ENCODE results near the gene MAGIX.
"Not testable (repeated sequence)": the region's sequence is repeated elsewhere in the genome, so short reads cannot be mapped to it uniquely, and the experiment has no call there.

The MAGIX gene

DNA sequence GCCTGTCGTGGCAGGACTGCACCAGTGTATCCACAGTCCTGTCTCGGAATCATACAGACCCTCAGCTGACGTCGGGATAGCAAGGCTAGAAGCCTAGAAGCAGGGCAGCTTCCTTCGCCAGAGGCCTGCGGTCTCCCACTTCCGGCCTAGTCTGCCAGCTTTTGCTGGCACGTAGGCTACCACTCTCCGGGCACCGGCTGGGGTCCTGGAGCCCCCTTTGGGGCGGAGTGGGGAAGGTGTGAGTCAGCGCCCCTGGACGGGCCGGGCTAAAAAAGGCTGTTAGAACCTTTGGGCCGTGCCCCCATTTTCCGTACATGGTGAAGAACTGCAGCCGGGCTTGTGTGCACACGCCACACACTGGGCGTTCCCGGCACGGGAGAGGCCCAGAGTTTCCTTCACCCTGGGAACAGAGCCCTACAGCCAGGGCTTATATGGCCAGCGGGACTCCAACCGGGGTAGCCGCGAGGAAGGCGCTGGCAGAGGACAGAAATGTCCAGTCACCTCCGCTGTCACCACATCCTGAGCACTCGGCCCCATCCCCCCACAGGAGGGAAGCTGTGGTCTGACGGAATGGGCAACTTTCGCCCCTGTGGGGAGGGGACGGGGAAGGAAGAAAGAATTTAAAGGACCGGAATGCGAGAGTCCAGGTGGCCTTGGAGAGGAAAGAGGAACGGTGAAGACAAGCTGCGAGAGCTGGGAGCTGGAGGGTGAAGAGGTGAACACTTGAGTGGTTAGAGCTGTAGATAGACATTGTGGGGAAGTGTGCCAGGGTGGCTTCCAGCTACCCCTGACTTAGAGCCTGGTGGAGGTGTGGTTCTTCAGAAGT, 4.6 kb downstream of the MAGIX start:
- Mint-ChIP-seq H3K9me3 (no peaks in the 10 kb centered on the region), H3K27me3 (ENCODE audit: low read depth) (no peaks in the 10 kb centered on the region), H3K4me1 (ENCODE audit: low read depth) (peaks cover 29% of the 10 kb centered on the region), H3K36me3 (ENCODE audit: low read depth) (no peaks in the 10 kb centered on the region), H3K27ac (peak overlapping the region; percentile 98), H3K4me3 (peak overlapping the region; percentile 91)
- DNase-seq (ENCODE audit: low spot score): peak; percentile 67

DNA sequence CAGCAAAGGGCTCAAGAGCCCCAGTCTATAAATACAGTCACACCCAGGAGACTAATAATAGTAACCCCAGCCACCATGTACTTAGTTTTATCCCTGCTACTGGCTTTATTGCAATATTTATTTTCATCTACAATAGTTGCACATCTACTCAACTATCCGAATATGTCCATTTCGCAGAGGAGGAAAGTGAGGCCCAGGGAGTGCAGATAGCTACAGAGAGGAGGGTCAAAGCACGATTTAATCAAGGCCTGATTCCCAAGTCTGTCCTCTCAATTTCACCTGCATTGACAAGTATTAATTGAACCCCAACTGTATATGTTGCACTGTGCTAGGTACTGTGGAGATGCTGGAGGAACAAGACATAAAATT, 5.2 kb downstream of the MAGIX start:
- H3K9me3 Mint-ChIP-seq: no peaks in the 10 kb centered on the region
- peak overlapping the region; percentile 91 for H3K4me3 Mint-ChIP-seq
- H3K27me3 Mint-ChIP-seq (ENCODE audit: low read depth): no peaks in the 10 kb centered on the region
- peaks cover 3% of the 10 kb centered on the region for H3K36me3 Mint-ChIP-seq (ENCODE audit: low read depth)
- no peak for DNase-seq (ENCODE audit: low spot score)
- peak overlapping the region; percentile 98 for H3K27ac Mint-ChIP-seq
- peaks cover 31% of the 10 kb centered on the region for H3K4me1 Mint-ChIP-seq (ENCODE audit: low read depth)

DNA sequence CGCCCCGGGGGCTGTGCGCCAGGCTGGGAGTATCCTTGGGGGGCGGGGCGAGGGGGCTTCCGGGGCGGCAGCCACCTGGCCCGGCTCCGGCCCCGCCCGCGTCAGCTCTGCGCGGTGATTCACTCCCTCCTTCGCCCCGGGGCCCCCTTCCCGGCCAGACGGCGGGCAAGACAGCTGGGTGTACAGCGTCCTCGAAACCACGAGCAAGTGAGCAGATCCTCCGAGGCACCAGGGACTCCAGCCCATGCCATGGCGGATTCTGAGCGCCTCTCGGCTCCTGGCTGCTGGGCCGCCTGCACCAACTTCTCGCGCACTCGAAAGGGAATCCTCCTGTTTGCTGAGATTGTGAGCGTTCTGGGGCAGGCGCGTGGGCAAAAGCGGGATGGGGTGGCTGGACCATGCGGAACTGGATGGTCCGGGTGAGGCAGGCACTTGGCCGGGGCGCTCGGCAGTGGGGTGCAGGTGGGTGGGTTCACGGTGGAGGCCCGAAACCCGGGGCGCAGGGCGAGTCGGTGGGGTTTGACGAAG, 9.3 kb downstream of the MAGIX start, which contains the start of gene PLP2:
PLP2 (plus strand) TSS at position 147 of the 528 bp plus-strand sequence; CDS start at position 250, 103 bp downstream.
- Mint-ChIP-seq H3K27ac (peak within 1 kb of the TSS; percentile 80), H3K4me1 (ENCODE audit: low read depth) (peaks cover 28% of the 10 kb centered on the region), H3K27me3 (ENCODE audit: low read depth) (no peaks in the 10 kb centered on the region), H3K36me3 (ENCODE audit: low read depth) (peaks cover 25% of the 10 kb centered on the region), H3K9me3 (no peaks in the 10 kb centered on the region), H3K4me3 (peak within 1 kb of the TSS; percentile 87)
- DNase-seq (ENCODE audit: low spot score): peak; percentile 76

DNA sequence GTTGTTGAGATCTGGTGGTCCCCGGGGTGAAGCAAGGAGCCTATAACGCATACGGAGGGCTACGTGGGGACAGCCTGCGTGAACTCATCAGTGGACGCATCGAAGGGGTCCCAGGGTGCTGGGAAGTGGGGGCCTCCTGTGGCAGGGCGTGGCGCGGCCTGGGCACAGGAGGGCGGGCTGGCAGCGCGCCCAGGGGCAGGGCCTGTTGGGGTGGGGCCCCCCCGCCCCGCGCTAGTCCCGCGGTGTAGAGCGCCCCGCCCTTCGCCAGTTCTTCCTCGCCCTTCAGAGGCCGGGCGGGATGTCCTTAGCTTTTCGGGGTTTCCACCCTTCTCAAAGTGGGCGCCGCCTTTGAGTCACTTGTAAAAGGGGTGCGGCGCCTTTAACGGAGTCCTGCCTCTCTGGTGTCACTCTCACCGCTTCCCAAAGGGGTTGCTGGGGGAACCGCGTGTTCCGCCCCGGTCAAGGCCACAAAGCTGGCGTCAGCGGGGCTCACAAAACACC, 9.8 kb downstream of the MAGIX start:
- Mint-ChIP-seq H3K9me3 (no peaks in the 10 kb centered on the region), H3K27me3 (ENCODE audit: low read depth) (no peaks in the 10 kb centered on the region), H3K4me1 (ENCODE audit: low read depth) (peaks cover 26% of the 10 kb centered on the region), H3K27ac (peak overlapping the region; percentile 80), H3K36me3 (ENCODE audit: low read depth) (peaks cover 26% of the 10 kb centered on the region), H3K4me3 (peak overlapping the region; percentile 87)
- peak; percentile 73 for DNase-seq (ENCODE audit: low spot score)

DNA sequence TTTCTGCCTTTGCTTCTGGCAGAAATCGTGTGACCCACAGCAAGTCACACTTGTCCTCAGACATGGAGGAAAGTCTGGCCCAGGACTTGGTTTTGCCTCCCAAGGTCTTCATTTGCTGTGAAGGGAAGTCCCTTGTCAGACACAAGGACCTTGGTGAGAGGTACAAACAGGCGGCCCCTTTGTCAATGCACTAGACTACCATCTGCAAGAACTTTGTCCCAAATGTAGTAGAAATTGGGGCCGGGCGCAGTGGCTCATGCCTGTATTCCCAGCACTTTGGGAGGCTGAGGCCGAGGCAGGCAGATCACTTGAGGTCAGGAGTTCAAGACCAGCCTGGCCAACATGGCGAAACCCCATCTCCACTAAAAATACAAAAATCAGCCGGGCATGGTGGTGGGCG, 11.0 kb downstream of the MAGIX start:
- H3K9me3 Mint-ChIP-seq; DNase-seq (ENCODE audit: low spot score); H3K27ac Mint-ChIP-seq; H3K27me3 Mint-ChIP-seq (ENCODE audit: low read depth): not testable (repeated sequence)
- H3K36me3 Mint-ChIP-seq (ENCODE audit: low read depth): peaks cover 30% of the 10 kb centered on the region
- peak overlapping the region; percentile 87 for H3K4me3 Mint-ChIP-seq
- peaks cover 20% of the 10 kb centered on the region for H3K4me1 Mint-ChIP-seq (ENCODE audit: low read depth)

DNA sequence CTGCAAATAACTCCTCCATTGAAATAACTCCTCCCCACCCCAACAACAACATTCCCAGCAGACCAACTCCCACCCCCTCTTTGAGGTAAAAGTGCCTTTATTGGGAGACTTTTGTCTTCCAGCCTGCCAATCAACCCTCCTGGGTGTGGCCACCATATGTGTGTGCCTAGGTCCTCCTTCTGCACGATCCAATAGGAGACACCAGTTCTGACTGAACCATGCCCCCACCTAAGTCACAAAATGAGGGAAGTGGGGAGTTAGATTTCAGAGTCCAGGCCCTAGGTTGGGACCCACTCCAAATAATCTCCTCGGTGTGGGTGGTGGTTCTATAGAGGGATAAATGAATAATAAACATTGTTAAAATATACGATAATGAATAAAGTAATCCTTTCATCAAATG, 12.2 kb downstream of the MAGIX start:
- peak overlapping the region; percentile 8 for H3K27ac Mint-ChIP-seq
- H3K9me3 Mint-ChIP-seq: no peaks in the 10 kb centered on the region
- peaks cover 20% of the 10 kb centered on the region for H3K4me1 Mint-ChIP-seq (ENCODE audit: low read depth)
- no peak for DNase-seq (ENCODE audit: low spot score)
- no peaks in the 10 kb centered on the region for H3K27me3 Mint-ChIP-seq (ENCODE audit: low read depth)
- peaks cover 38% of the 10 kb centered on the region for H3K36me3 Mint-ChIP-seq (ENCODE audit: low read depth)
- no peak overlapping the region for H3K4me3 Mint-ChIP-seq

DNA sequence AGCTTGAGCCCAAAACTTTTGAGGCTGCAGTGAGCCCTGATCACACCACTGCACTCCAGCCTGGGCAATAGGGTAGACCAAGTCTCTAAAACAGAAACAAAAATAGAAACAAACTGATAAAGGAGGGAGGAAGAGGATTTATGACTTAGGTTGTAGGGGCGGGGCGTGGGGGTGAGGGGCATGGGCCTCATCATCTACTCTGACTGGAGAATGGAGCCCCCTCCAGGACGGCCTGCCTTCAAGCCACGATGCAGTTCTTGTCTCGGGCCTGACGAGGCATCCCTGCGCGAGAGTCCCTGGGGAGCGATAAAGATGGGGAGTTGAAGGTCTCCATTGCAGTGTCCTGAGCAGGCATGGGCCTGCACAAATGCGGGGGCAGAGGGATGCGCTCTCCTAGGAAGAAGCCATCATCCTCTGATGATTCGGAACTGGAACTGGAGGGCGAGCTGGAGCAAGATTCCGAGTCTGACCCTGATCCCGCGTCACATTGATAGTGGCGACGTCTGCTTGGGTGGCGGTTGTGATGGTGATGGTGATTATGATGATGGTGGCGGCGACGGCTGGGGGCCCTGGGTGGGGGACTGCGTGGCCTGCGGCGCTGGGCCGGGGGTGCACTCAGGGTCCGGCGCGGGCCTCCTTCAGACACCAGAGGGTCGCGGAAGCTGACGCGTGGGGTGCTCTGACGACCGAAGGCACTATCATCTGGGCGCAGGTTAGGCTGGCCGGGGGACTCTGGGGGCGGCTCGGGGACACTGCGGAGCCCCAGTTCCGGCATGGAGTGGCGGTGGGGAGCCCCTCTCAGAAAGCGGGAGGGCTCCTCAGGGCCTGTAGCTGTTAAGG, 13.1 kb downstream of the MAGIX start:
- peaks cover 20% of the 10 kb centered on the region for H3K4me1 Mint-ChIP-seq (ENCODE audit: low read depth)

DNA sequence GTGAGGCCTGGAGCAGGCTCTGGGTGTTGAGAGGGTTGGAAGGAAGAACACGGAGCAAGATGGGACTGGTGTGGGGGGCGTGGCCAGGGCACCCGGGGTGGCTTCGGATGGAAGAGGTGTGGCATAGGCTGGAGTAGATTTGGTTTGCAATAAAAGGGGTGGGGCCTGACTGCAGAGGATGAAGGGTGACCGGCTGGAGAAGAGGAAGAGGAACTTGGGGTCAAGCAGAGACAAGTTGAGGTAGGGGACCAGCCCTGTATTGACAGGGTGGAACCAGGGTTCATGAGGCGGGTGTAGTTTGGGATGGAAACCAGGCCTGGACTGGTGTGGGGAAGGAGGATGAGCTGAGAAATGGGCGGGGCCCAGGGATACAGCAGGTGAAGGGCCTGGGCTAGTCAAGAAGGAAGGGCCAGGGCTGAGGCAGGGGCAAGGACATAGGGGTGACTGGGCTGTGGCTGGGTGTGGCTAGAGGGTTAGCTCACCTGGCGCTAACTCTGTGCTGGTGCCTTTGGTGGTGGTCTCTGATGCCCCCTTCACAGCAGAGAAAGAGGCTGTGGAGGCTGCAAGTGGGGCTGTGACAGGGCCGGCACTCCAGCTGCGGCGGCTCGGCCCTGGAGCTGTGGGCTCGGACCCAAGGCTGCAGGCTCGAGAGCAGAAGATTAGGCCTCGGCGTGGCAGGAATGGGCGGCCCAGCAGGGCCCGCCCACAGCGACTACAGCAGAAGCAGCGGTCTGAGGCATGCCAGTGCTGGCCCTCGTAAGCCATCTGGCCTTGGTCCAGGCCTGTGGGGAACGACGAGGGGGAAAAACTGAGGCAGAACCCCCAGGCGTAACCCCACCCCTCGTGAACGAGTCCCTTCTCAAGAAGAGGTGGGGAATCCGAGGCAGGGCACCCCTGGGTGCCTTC, 14.1 kb downstream of the MAGIX start:
- H3K9me3 Mint-ChIP-seq: no peaks in the 10 kb centered on the region
- no peak overlapping the region for H3K27ac Mint-ChIP-seq
- peaks cover 20% of the 10 kb centered on the region for H3K4me1 Mint-ChIP-seq (ENCODE audit: low read depth)
- DNase-seq (ENCODE audit: low spot score): no peak
- no peaks in the 10 kb centered on the region for H3K27me3 Mint-ChIP-seq (ENCODE audit: low read depth)
- H3K36me3 Mint-ChIP-seq (ENCODE audit: low read depth): peaks cover 46% of the 10 kb centered on the region
- no peak overlapping the region for H3K4me3 Mint-ChIP-seq

More for the DNA sequence above, 13.1 kb downstream of the MAGIX start:
- Mint-ChIP-seq H3K36me3 (ENCODE audit: low read depth) (peaks cover 43% of the 10 kb centered on the region), H3K4me3 (no peak overlapping the region), H3K27me3 (ENCODE audit: low read depth) (no peaks in the 10 kb centered on the region), H3K9me3 (no peaks in the 10 kb centered on the region), H3K27ac (no peak overlapping the region)
- DNase-seq (ENCODE audit: low spot score): no peak

DNA sequence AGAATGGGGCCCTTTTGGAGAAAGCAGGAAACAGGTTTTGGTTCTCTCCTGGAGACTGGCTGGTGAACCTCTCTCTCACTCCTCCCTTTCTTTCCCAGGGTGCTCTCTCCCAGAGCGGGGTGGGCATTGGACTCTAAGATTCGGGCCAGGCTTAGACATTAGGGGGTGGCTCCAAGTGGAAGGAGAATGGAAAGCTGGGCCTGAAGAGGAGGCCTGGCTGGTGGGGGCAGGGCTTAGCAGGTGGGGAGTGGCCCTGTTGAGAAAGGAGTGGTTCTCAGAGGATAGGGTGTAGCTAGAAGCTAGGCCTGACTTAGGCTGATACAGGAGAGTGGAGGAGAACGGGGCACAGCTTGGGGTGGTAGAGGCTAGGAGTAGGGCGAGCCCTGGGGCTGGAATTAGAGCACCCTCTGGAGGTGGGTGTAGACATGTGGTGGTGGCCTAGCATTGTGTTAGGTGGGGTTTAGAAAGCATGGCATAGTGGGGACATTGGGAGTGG, 14.8 kb downstream of the MAGIX start:
- no peak for DNase-seq (ENCODE audit: low spot score)
- Mint-ChIP-seq H3K27me3 (ENCODE audit: low read depth) (no peaks in the 10 kb centered on the region), H3K4me3 (no peak overlapping the region), H3K4me1 (ENCODE audit: low read depth) (peaks cover 20% of the 10 kb centered on the region), H3K27ac (no peak overlapping the region), H3K9me3 (no peaks in the 10 kb centered on the region), H3K36me3 (ENCODE audit: low read depth) (peaks cover 49% of the 10 kb centered on the region)

DNA sequence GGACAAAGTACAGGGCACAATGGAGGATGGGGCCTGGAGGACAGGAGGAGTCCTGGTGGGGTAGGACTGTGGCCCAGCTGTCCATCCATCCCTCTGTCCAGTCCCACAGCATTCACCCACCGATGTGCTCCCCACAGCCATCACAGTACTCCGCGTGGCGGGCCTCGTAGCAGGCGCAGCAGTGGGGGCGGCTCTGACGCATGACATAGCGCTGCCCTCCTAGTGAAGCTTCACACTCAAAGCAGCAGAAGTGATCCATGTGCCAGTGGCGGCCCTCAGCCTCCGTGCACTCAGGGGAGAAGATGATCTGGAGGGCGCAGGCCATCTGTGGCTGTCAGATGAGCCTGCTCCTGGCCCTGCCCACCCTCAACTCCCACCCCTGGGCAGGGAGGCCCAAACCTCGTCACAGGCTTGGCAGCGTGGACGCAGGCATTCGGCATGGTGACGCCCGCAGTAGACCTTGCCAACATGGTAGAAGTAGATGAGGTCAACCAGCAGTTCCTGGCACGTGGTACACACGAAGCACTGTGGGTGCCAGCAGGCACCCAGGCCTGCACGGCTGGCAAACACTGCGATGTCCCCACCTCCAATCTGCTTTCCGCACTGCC, 15.4 kb downstream of the MAGIX start:
- H3K4me1 Mint-ChIP-seq (ENCODE audit: low read depth): peaks cover 15% of the 10 kb centered on the region
- no peak overlapping the region for H3K27ac Mint-ChIP-seq
- no peak for DNase-seq (ENCODE audit: low spot score)
- H3K9me3 Mint-ChIP-seq: no peaks in the 10 kb centered on the region
- peaks cover 49% of the 10 kb centered on the region for H3K36me3 Mint-ChIP-seq (ENCODE audit: low read depth)
- no peaks in the 10 kb centered on the region for H3K27me3 Mint-ChIP-seq (ENCODE audit: low read depth)
- no peak overlapping the region for H3K4me3 Mint-ChIP-seq

DNA sequence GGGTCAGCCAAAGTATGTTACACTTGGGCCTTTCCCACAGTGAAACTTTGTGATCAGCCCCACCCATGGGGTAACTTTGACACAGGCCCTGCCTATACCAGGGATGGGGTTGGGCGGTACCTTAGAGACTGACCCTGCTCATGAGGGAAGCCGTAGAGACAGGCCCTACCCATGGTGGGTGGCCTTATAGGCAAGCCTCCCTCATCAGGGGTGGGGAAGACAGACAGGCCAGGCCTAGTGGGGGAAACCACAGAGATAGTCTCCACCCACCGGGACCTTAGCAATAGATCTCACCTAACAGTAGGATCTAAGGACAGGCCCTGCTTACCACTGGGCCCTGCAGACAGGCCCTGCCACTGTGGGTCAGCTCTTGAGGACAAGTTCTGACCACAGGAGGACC, 16.0 kb downstream of the MAGIX start:
- peaks cover 48% of the 10 kb centered on the region for H3K36me3 Mint-ChIP-seq (ENCODE audit: low read depth)
- no peaks in the 10 kb centered on the region for H3K27me3 Mint-ChIP-seq (ENCODE audit: low read depth)
- no peak overlapping the region for H3K4me3 Mint-ChIP-seq
- peaks cover 12% of the 10 kb centered on the region for H3K4me1 Mint-ChIP-seq (ENCODE audit: low read depth)
- H3K9me3 Mint-ChIP-seq: no peaks in the 10 kb centered on the region
- no peak overlapping the region for H3K27ac Mint-ChIP-seq
- no peak for DNase-seq (ENCODE audit: low spot score)

DNA sequence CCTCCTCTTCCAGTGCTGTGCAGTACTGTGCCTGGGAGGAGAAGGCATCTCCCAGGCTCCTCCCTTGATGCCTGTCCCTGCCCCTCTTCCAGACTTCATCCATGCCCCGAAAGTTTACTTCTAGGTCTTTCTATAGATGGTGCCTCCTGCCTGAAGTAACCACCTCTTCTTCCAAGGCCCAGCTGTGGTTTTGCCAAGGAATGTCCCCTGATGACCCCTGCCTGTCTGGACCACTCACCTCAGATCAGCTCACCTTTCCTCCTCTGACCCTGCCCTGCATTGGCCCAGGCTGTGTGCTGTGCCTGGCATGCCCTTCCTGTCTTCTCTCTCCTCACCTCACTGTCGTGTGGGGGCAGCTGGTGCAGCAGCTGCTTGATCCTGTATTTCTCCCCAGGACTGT, 16.8 kb downstream of the MAGIX start:
- peaks cover 43% of the 10 kb centered on the region for H3K36me3 Mint-ChIP-seq (ENCODE audit: low read depth)
- H3K27me3 Mint-ChIP-seq (ENCODE audit: low read depth): no peaks in the 10 kb centered on the region

More for the DNA sequence above, 16.8 kb downstream of the MAGIX start:
- Mint-ChIP-seq H3K9me3 (no peaks in the 10 kb centered on the region), H3K27ac (no peak overlapping the region), H3K4me3 (no peak overlapping the region), H3K4me1 (ENCODE audit: low read depth) (peaks cover 12% of the 10 kb centered on the region)
- no peak for DNase-seq (ENCODE audit: low spot score)
